Right lobe of liver (tissue), 4 donors: ENCODE data around the gene NCKAP5.

Experiments used
- CTCF ChIP-seq, 4 donors: fragments of 200-600 bp in 3 of 4; fragments of 450-650 bp in 1 of 4; IDR thresholded peaks; one replicate each; pipeline versions ENCODE4 v1.5.1 to v1.8.0; 2016 to 2022; ENCODE audit warnings: antibody characterized with exemption in 4 of 4, mild to moderate bottlenecking in 2 of 4
- POLR2A ChIP-seq: fragments of 450-650 bp; IDR thresholded peaks from one replicate; pipeline ENCODE4 v1.6.1; 2017; ENCODE audit warnings: antibody characterized with exemption, mild to moderate bottlenecking
- donor health status: DM: no; HTN: no; CAD: no.
- donor health status: DM: no; HTN: no; CAD: no.
- donor health status: DM: no; HTN: yes; CAD: no.

DNA sequence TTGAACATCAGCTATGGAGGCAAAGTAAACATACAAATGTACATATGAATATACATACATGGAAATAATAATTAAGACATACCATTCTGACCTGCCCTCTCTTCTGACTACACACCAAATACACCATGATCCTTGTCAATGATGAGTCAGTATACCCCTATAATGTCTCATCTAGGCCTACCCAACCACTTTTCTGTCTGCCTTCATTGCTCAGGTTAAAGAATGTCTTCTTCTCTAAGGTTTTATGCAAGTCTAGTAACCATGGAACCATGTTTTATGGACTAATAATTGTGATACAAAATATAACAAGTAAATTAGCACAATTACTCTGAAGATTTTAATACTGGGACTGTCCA lies 128.7 kb downstream of the NCKAP5 start:
- TF ChIP-seq CTCF (IDR thresholded peaks at IDR 0.05) (no peak), POLR2A (no peak)
